B cell (primary cell): Measurements from ENCODE around the gene IFRD2. TPM values are rescaled to one million over a fixed set of nuclear protein-coding genes. Genes with fewer than 3 reads are reported as not detected.
A peak's percentile ranks its signal among the peaks of the same experiment; 100 is the strongest.

ENCODE experiments used
- ATAC-seq: fragments of 200-7000 bp; cut with Tn5 transposase; one replicate; pipeline ENCODE4 v1.10.0; 2021; ENCODE audit warnings: low read depth, mild to moderate bottlenecking, moderate number of reproducible peaks, moderate library complexity
- CTCF ChIA-PET: fragments of 350-600 bp; sonication (Branson Sonifier 250); formaldehyde crosslinking; loops from one replicate; lab custom pipeline; 2021; ENCODE audit warnings: antibody characterized with exemption, inconsistent platforms; lab: Charles Lee
- POLR2A ChIA-PET: fragments of 350-600 bp; sonication (Branson Sonifier 250); formaldehyde crosslinking; loops from one replicate; lab custom pipeline; 2021; ENCODE audit warnings: antibody characterized with exemption; lab: Charles Lee
- DNase-seq: peaks from one replicate; pipeline ENCODE4 v3.0.0; 2013
- H2AFZ ChIP-seq: 2 replicates; pipeline ENCODE4 v1.6.1; 2012; ENCODE audit warnings: mild to moderate bottlenecking, low read depth, low read length; ENCODE audit not compliant: insufficient read depth, poor library complexity, severe bottlenecking
- H3K27ac ChIP-seq, 2 donors: 1 replicate in 1 of 2; 2 replicates in 1 of 2; pipeline ENCODE4 v1.5.1; 2012 to 2013; ENCODE audit warnings: low read length in 2 of 2, mild to moderate bottlenecking in 2 of 2, moderate library complexity in 1 of 2
- H3K27me3 ChIP-seq, 4 experiments: fragments of 200-600 bp in 1 of 4; sonication (generic) in 1 of 4; replicated peaks in 1 of 4; 1 replicate in 2 of 4; 2 replicates in 2 of 4; pipeline versions ENCODE4 v1.6.1 to v1.7.0; 2013 to 2016; ENCODE audit warnings: low read length in 3 of 4, mild to moderate bottlenecking in 2 of 4, mixed read lengths in 1 of 4, moderate library complexity in 1 of 4; ENCODE audit not compliant: insufficient read depth in 4 of 4, control insufficient read depth in 3 of 4; ENCODE audit errors: control extremely low read depth in 1 of 4
- H3K36me3 ChIP-seq, 2 experiments: replicated peaks in 1 of 2; 1 replicate in 1 of 2; 2 replicates in 1 of 2; pipeline versions ENCODE4 v1.6.1 to v1.7.1; 2013; ENCODE audit warnings: low read length in 1 of 2; ENCODE audit not compliant: insufficient read depth in 2 of 2, control insufficient read depth in 1 of 2; ENCODE audit errors: control extremely low read depth in 1 of 2, extremely low read depth in 1 of 2
- H3K4me1 ChIP-seq, 2 donors: fragments of 200-600 bp in 1 of 2; sonication (generic) in 1 of 2; 1 replicate in 1 of 2; 2 replicates in 1 of 2; pipeline versions ENCODE4 v1.5.1 to v1.6.1; 2013 to 2017; ENCODE audit warnings: low read length in 2 of 2; ENCODE audit not compliant: control insufficient read depth in 2 of 2, insufficient read depth in 2 of 2
- H3K4me2 ChIP-seq: replicated peaks from 2 replicates; pipeline ENCODE3; 2012; ENCODE audit warnings: mild to moderate bottlenecking, low read depth, low read length; ENCODE audit not compliant: poor library complexity, severe bottlenecking
- H3K4me3 ChIP-seq, 5 experiments: fragments of 200-600 bp in 1 of 5; sonication (generic) in 1 of 5; 1 replicate in 3 of 5; 2 replicates in 2 of 5; pipeline versions ENCODE4 v1.5.1 to v1.7.0; 2011 to 2016; ENCODE audit warnings: low read length in 4 of 5, mild to moderate bottlenecking in 4 of 5, low read depth in 2 of 5, control low read depth in 1 of 5, moderate library complexity in 1 of 5; ENCODE audit not compliant: insufficient read depth in 1 of 5; ENCODE audit errors: control extremely low read depth in 1 of 5, extremely low read depth in 1 of 5
- H3K79me2 ChIP-seq: fragments of 200-600 bp; sonication (generic); one replicate; pipeline ENCODE4 v1.6.0; 2016; ENCODE audit warnings: low read length; ENCODE audit not compliant: control insufficient read depth, insufficient read depth
- H3K9ac ChIP-seq: fragments of 200-600 bp; sonication (generic); 2 replicates; pipeline ENCODE4 v1.6.1; 2017; ENCODE audit warnings: mild to moderate bottlenecking, low read length, moderate library complexity
- H3K9me3 ChIP-seq, 3 donors: one replicate each; pipeline versions ENCODE4 v1.6.1 to v1.7.1; 2013; ENCODE audit warnings: low read length in 2 of 3; ENCODE audit not compliant: control insufficient read depth in 2 of 3, insufficient read depth in 1 of 3; ENCODE audit errors: control extremely low read depth in 1 of 3
- H4K20me1 ChIP-seq: 2 replicates; pipeline ENCODE4 v1.6.0; 2012; ENCODE audit warnings: mild to moderate bottlenecking, low read length; ENCODE audit not compliant: insufficient read depth, control insufficient read depth, poor library complexity, severe bottlenecking
- H3K27ac Mint-ChIP-seq: one replicate; pipeline ENCODE4 v1.8.0; 2021; ENCODE audit warnings: mixed read lengths
- H3K27me3 Mint-ChIP-seq: one replicate; pipeline ENCODE4 v1.8.0; 2021; ENCODE audit warnings: mixed read lengths
- H3K4me1 Mint-ChIP-seq: one replicate; pipeline ENCODE4 v1.8.0; 2021; ENCODE audit warnings: mixed read lengths
- H3K4me3 Mint-ChIP-seq: one replicate; pipeline ENCODE4 v1.8.0; 2021; ENCODE audit warnings: mixed read lengths
- H3K9me3 Mint-ChIP-seq: one replicate; pipeline ENCODE4 v1.8.0; 2022; ENCODE audit warnings: mixed read lengths; ENCODE audit not compliant: insufficient read depth
- CTCF ChIP-seq: fragments of 200-600 bp; IDR thresholded peaks from one replicate; pipeline ENCODE4 v1.8.0; 2022; ENCODE audit warnings: antibody characterized with exemption, mild to moderate bottlenecking
- EZH2 ChIP-seq: IDR thresholded peaks from 2 replicates; pipeline ENCODE4 v1.6.1; 2012; ENCODE audit warnings: borderline replicate concordance, low read depth, mild to moderate bottlenecking, moderate library complexity, low read length; ENCODE audit not compliant: insufficient read depth, poor library complexity, severe bottlenecking
- WGBS: methylation state at CpG from one replicate; pipeline ENCODE4 v1.1.5; 2013; ENCODE audit warnings: missing lambda C conversion rate; ENCODE audit not compliant: insufficient coverage; 5-methylcytosine and 5-hydroxymethylcytosine counted together
- intact Hi-C: fragments of 100-400 bp; cut with micrococcal nuclease; formaldehyde crosslinking; loops from one replicate; pipeline ENCODE4 v1.10.0; 2022
- polyA plus RNA-seq: library from polyadenylated mRNA; depleted of rRNA; stranded (reverse); fragments of >200 nt; gene quantifications from 2 replicates; pipeline ENCODE4 v1.2.3, GENCODE V29; 2012
- total RNA-seq, 2 donors: library from RNA; stranded (reverse); fragments of 120-200 nt in 1 of 2; gene quantifications; 1 replicate in 1 of 2; 2 replicates in 1 of 2; pipeline versions ENCODE4 v1.2.3 to v1.2.4, GENCODE V29; 2013 to 2022

Gene IFRD2
- total and polyA plus RNA-seq, 2 donors (not counting 1 experiment from before 2014, with no cell fraction given), result 63.4 to 80.1 TPM

GRCh38 chr3:50242381-50242770 is 49.9 kb downstream of the IFRD2 start:
- 33% methylated on average over 1 of the region's 3 CpGs for WGBS
- peak overlapping the region; percentile 61 for H3K9ac ChIP-seq
- H3K27ac ChIP-seq, result peak overlapping the region; percentile 81 to 91
- H4K20me1 ChIP-seq, result peaks cover 94% of the 10 kb centered on the region
- peaks cover 100% of the 10 kb centered on the region for H3K79me2 ChIP-seq
- ChIA-PET CTCF (interaction anchor here (1.0 to 27.3 kb wide), 6 partner anchors 6 to 98 kb away, joined by 4 to 596 read pairs (median 6); partner anchors contain the start of genes GNAI2 and RASSF1), POLR2A (interaction anchor here (0.6 to 1.4 kb wide), 3 partner anchors 9 to 18 kb away, joined by 3 to 8 read pairs (median 4); no protein-coding TSS in a partner anchor)
- TF ChIP-seq EZH2 (no peak), CTCF (no peak)
- H3K27ac Mint-ChIP-seq, result peak overlapping the region; percentile 98
- H3K9me3 ChIP-seq, result no peaks in the 10 kb centered on the region
- no peak for DNase-seq
- peaks cover 81 to 91% of the 10 kb centered on the region in 2 donors for H3K4me1 ChIP-seq
- no peak for ATAC-seq
- no peaks in the 10 kb centered on the region for H3K27me3 Mint-ChIP-seq
- intact Hi-C loops, result no loop called here
- peak overlapping the region; percentile 76 for H3K4me2 ChIP-seq
- peak overlapping the region in 4 of 5 experiments; percentile 25 to 52 (median 44) for H3K4me3 ChIP-seq
- H3K36me3 ChIP-seq, result peaks cover 0 to 48% of the 10 kb centered on the region in 2 experiments
- H2AFZ ChIP-seq, result no peak overlapping the region
- peak overlapping the region; percentile 88 for H3K4me3 Mint-ChIP-seq
- H3K27me3 ChIP-seq, result no peaks in the 10 kb centered on the region
- peaks cover 86% of the 10 kb centered on the region for H3K4me1 Mint-ChIP-seq
- H3K9me3 Mint-ChIP-seq, result no peaks in the 10 kb centered on the region

GRCh38 chr3:50241713-50242380 is 50.4 kb downstream of the IFRD2 start:
- Histone ChIP-seq H2AFZ (no peak overlapping the region), H3K27ac (peak overlapping the region; percentile 81 to 91), H3K27me3 (no peaks in the 10 kb centered on the region), H3K4me1 (peaks cover 76 to 86% of the 10 kb centered on the region in 2 donors), H3K9ac (peak overlapping the region; percentile 61), H3K4me3 (peak overlapping the region; percentile 2 to 52 (median 42)), H3K79me2 (peaks cover 100% of the 10 kb centered on the region), H3K9me3 (no peaks in the 10 kb centered on the region), H4K20me1 (peaks cover 94% of the 10 kb centered on the region), H3K4me2 (peak overlapping the region; percentile 76), H3K36me3 (peaks cover 0 to 43% of the 10 kb centered on the region in 2 experiments)
- 65% methylated on average over 5 of the region's 7 CpGs for WGBS
- Mint-ChIP-seq H3K27ac (peak overlapping the region; percentile 98), H3K4me3 (peak overlapping the region; percentile 88), H3K4me1 (peaks cover 81% of the 10 kb centered on the region), H3K9me3 (no peaks in the 10 kb centered on the region), H3K27me3 (no peaks in the 10 kb centered on the region)
- CTCF ChIA-PET, result interaction anchor here (1.0 to 27.3 kb wide), 3 partner anchors 7 to 47 kb away, joined by 4 to 596 read pairs (median 596); partner anchors contain the start of gene GNAI2
- TF ChIP-seq EZH2 (no peak), CTCF (no peak)
- intact Hi-C loops, result no loop called here
- POLR2A ChIA-PET, result interaction anchor here (1.4 kb wide), 1 partner anchor 13 kb away, joined by 3 read pairs; no protein-coding TSS in a partner anchor
- DNase-seq (no peak), ATAC-seq (no peak)
